Stimulated activated naive B cell treated with anti-CD40 and anti-IgM and Interleukin-4, amounts not matched to agents 10 μg/mL and 1 μg/mL and 100 μg/mL, for 72 hours (primary cell): ENCODE data around the gene UPK1A.

Experiments used
- ATAC-seq, 2 donors: fragments of 150-1000 bp; cut with Tn5 transposase; replicated peaks; 2 replicates each; pipeline ENCODE4 v1.10.0; 2021; ENCODE audit warnings: moderate library complexity in 1 of 2
- DNase-seq: peaks from one replicate; pipeline ENCODE4 v3.0.0; 2021
- H3K27ac Mint-ChIP-seq: one replicate; pipeline ENCODE4 v1.8.0; 2022; ENCODE audit warnings: mild to moderate bottlenecking, mixed read lengths
- H3K27me3 Mint-ChIP-seq, 2 donors: one replicate each; pipeline ENCODE4 v1.8.0; 2022; ENCODE audit warnings: mixed read lengths in 2 of 2
- H3K36me3 Mint-ChIP-seq, 2 donors: one replicate each; pipeline ENCODE4 v1.8.0; 2022; ENCODE audit warnings: mixed read lengths in 2 of 2, mild to moderate bottlenecking in 1 of 2
- H3K4me1 Mint-ChIP-seq, 2 donors: one replicate each; pipeline ENCODE4 v1.8.0; 2022; ENCODE audit warnings: mixed read lengths in 2 of 2, mild to moderate bottlenecking in 1 of 2
- H3K4me3 Mint-ChIP-seq, 2 donors: one replicate each; pipeline ENCODE4 v1.8.0; 2022; ENCODE audit warnings: mild to moderate bottlenecking in 2 of 2, mixed read lengths in 2 of 2, moderate library complexity in 1 of 2
- H3K9me3 Mint-ChIP-seq, 2 donors: one replicate each; pipeline ENCODE4 v1.8.0; 2022; ENCODE audit warnings: mixed read lengths in 2 of 2, mild to moderate bottlenecking in 1 of 2

Gene UPK1A

DNA sequence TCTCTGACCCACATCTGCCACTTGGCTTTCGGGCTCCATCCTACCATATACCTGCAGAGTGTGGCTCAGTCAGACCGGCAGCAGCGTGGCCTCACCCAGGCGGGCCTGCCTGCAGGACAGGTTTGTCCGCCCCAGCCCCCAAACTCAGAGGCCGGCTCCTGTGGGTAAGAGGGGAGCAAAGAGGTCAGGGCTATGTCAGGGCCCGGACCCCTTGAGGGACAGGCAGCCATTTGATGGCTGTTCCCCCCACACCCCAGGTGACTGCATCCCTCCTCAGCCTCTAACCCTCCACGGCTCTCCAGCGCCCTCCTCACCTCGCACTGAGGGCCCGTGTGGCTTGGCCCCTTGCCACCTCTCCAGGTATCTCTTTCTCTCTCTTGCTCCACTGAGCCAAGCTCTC lies 25.7 kb downstream of the UPK1A start:
- peaks cover 8 to 19% of the 10 kb centered on the region in 2 donors for H3K4me1 Mint-ChIP-seq
- no peak for DNase-seq
- no peak overlapping the region for H3K4me3 Mint-ChIP-seq
- no peaks in the 10 kb centered on the region for H3K27me3 Mint-ChIP-seq
- no peaks in the 10 kb centered on the region for H3K36me3 Mint-ChIP-seq
- H3K9me3 Mint-ChIP-seq: no peaks in the 10 kb centered on the region
- ATAC-seq: no peak
- H3K27ac Mint-ChIP-seq: no peak overlapping the region

DNA sequence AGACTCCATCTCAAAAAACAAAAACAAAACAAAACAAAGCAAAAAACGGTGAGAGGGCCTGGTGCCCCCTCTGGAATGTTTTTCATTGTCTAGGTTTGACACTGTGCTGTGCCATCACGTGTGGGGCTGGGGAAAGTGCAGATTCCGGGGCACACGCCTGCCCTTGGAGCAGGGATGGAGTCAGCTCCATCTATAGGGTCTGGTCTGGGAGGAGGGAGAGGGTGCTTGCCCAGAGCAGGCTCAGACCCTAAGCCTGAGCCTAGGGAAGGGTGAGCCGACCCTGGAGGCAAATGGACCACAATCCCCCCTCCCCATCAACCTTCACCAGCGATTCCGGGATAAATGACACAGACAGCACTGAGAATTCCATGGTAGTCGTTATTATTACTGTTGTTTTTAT lies 27.1 kb downstream of the UPK1A start:
- ATAC-seq (peak; percentile 4 to 5), DNase-seq (no peak)
- Mint-ChIP-seq H3K4me3 (no peak overlapping the region), H3K27me3 (no peaks in the 10 kb centered on the region), H3K4me1 (peaks cover 11 to 19% of the 10 kb centered on the region in 2 donors), H3K27ac (no peak overlapping the region), H3K36me3 (no peaks in the 10 kb centered on the region), H3K9me3 (no peaks in the 10 kb centered on the region)

DNA sequence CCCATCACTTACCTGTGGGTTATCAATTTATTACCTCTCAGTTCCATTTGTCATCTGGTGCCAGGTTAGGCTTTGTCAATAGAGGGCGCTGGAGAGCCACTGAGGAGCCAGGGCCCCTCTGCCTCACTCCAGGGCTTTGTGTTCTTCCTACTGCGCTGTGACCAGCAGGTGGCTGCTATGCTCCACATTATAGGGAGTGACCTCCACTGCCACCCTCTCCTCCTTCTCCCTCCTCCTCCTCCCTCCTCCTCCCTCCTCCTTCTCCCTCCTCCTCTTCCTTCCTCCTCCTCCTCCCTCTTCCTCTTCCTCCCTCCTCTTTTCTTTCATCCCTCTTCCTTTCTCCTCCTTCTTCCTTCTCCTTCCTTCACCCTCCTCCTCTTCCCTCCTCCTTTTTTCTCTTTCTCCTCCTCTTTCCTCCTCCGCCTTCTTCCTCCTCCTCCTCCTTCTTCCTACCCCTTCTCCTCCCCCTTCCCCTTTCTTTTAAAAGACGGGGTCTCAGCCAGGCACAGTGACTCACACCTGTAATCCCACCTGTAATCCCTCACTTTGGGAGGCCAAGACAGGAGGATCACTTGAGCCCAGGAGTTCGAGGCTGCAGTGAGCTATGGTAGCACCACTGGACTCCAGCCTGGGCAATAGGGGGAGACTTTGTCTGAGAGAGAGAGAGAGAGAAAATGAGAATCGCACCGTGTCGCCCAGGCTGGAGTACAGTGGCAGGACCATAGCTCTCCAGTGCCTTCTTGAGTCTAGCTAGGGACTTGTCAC lies 27.7 kb downstream of the UPK1A start:
- Mint-ChIP-seq H3K4me3 (no peak overlapping the region), H3K27ac (peak overlapping the region; percentile 67), H3K4me1 (peaks cover 11 to 19% of the 10 kb centered on the region in 2 donors), H3K27me3 (peaks cover 0 to 5% of the 10 kb centered on the region in 2 donors), H3K9me3 (no peaks in the 10 kb centered on the region), H3K36me3 (no peaks in the 10 kb centered on the region)
- ATAC-seq (peak; percentile 96 to 99), DNase-seq (peak; percentile 84)

DNA sequence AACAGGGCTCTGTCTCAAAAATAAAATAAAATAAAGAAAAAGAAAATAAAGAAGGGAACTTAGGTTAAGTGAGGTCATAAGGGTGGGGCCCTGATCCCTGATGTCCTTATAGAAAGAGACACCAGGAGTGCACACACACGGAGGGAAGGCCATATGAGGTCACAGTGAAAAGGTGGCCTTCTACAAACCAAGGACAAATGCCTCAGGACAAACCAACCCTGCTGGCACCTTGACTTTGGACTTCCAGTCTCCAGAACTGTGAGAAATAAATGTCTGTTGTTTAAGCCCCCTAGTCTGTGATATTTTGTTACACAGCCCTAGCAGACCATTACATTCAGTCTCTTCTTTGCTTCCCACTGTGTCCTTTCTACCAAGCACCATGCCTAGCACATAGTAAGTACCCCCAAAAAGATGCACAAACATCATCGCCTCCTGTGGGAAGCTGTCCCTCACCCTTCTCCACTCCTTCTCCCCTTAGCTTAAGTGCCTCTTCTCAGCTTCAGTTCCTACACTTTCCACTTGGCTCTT lies 29.6 kb downstream of the UPK1A start:
- H3K27me3 Mint-ChIP-seq: peaks cover 0 to 6% of the 10 kb centered on the region in 2 donors
- no peak overlapping the region for H3K4me3 Mint-ChIP-seq
- H3K4me1 Mint-ChIP-seq: peaks cover 13 to 19% of the 10 kb centered on the region in 2 donors
- no peaks in the 10 kb centered on the region for H3K9me3 Mint-ChIP-seq
- H3K27ac Mint-ChIP-seq: no peak overlapping the region
- no peaks in the 10 kb centered on the region for H3K36me3 Mint-ChIP-seq
- DNase-seq (no peak), ATAC-seq (no peak)

DNA sequence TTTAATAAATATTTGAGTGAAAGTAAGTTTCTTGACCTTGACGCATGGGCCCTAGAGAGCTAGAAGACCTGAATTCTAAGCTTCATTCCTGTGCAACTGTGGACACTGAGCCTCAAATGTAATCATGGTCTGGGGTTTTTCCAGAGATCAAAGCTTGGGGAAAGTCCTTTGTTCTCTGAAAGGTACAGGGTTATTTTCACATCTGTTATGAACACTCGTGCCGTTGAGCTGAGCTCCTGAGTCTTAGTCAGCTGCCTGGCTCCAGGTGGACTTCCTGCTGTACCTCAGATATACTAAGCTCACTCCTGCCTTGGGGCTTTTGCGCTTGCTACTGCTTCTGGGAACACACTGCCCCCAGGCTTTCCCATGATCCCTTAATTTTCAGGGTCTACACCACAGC lies 30.5 kb downstream of the UPK1A start:
- peaks cover 13 to 19% of the 10 kb centered on the region in 2 donors for H3K4me1 Mint-ChIP-seq
- no peaks in the 10 kb centered on the region for H3K9me3 Mint-ChIP-seq
- H3K4me3 Mint-ChIP-seq: no peak overlapping the region
- no peaks in the 10 kb centered on the region for H3K36me3 Mint-ChIP-seq
- no peak for DNase-seq
- peak overlapping the region; percentile 42 for H3K27ac Mint-ChIP-seq
- ATAC-seq: peak; percentile 45 to 72
- H3K27me3 Mint-ChIP-seq: peaks cover 0 to 6% of the 10 kb centered on the region in 2 donors

DNA sequence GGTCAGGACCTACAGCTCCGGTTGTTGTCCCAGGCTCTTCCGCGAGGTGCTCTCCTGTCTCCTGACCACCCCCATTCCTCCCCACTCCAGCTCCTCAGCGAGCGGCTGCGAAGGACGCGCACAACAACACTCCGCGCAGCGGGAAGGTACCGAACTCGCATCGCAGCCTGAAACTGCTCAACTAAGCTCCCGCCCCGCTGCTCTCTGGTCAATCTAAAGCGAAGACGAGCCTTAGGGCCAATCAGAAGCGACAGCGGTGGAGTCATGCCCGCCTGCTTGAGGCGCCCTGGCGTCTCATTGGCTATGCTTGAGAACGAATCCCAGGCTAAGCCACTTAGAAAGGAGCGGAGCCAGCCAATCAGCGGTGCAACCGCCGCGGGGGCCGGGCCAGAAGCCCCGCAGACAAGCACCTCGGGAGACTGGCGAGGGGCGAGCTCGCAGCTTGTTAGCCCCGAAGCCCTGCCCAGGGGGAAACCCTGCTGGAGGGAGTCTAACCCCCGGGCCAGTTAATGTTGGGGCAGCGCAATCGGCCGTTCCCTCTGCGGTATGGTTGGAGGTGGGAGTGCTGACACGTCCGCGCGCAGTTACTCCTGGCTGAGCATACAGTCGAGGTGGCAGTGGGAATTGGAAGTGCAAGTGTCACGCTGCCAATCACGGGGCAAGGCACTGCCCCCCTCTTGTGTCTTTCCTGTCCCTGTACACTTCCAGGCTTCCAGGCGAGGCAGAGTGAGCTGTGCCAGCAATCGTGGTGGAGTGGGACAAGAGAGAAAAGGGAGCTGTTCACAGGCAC lies 36.1 kb downstream of the UPK1A start:
- peak; percentile 99 to 100 for ATAC-seq
- Mint-ChIP-seq H3K4me1 (peaks cover 8 to 9% of the 10 kb centered on the region in 2 donors), H3K27ac (peak overlapping the region; percentile 95)

DNA sequence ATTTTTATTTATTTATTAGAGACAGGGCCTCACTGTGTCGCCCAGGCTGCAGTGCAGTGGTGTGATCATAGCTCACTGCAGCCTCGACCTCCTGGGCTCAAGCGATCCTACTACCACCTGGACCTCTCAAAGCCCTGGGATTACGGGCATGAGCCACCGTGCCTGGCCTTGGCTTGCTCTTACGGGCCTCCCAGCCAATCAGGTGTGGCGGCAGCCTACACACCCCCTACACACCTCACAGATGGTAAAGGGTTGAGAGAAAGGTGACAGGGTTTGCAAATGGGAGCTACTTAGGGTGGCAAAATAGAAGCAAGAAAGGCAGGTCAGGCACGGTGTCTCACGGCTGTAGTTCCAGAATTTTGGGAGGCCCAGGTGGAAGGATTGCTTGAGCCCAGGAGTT lies 37.0 kb downstream of the UPK1A start:
- Mint-ChIP-seq H3K27me3 (peaks cover 4 to 11% of the 10 kb centered on the region in 2 donors), H3K27ac (no peak overlapping the region), H3K4me1 (peaks cover 5 to 9% of the 10 kb centered on the region in 2 donors), H3K9me3 (peaks cover 0 to 3% of the 10 kb centered on the region in 2 donors), H3K36me3 (peaks cover 2 to 3% of the 10 kb centered on the region in 2 donors), H3K4me3 (no peak overlapping the region)
- ATAC-seq (no peak), DNase-seq (no peak)

More for the DNA sequence above, 36.1 kb downstream of the UPK1A start:
- peak; percentile 92 for DNase-seq
- Mint-ChIP-seq H3K9me3 (peaks cover 0 to 3% of the 10 kb centered on the region in 2 donors), H3K4me3 (peak overlapping the region; percentile 93 to 95), H3K36me3 (peaks cover 2 to 3% of the 10 kb centered on the region in 2 donors), H3K27me3 (peaks cover 4 to 11% of the 10 kb centered on the region in 2 donors)

DNA sequence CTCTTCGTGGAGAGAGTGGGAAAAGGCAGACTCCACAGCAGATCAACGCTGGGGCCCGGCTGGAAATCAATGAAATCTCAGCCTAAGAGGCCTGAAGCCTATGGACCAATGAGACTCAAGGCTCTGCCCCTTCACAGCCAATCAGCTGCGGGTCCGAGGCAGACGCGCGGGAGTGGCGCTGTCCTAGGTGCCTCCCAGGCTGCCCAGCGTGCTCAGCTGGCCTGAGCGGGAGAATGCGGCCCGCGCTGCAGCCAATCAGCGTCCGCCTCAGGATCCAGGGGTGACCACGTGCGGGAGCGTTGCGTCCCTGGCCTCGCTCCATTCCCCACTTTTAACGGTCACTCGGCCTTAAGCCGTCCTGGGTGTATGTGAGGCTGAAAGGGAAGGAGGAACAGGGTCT lies 37.9 kb downstream of the UPK1A start, which contains the start of gene ZBTB32:
ZBTB32 (plus strand) TSS at position 341 of the 400 bp plus-strand sequence. CDS start 10,069 bp downstream, outside the sequence.
- Mint-ChIP-seq H3K36me3 (peaks cover 2 to 3% of the 10 kb centered on the region in 2 donors), H3K4me1 (peaks cover 5 to 9% of the 10 kb centered on the region in 2 donors), H3K9me3 (peaks cover 0 to 3% of the 10 kb centered on the region in 2 donors), H3K27ac (no peak within 1 kb of the TSS), H3K4me3 (no peak within 1 kb of the TSS), H3K27me3 (peaks cover 4 to 5% of the 10 kb centered on the region in 2 donors)
- ATAC-seq (no peak), DNase-seq (no peak)

DNA sequence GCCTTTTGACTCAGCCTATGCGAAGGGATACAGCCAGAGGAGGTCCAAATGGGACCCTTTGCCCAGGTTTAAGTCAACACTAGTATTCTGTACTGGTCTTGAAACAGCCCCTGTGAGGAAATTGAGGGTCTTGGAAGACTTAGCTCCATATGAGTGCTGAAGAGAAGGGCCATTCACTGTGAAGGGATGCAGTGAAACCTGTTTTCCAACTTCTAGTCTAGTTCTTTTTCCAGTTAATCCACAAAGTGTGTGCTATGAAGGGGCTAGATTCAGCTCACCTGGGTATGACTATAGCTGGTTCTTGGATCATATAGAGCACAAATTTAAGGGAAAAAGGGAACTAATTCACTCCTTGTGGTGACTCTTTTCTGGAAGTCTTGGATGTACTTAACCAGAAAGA lies 42.1 kb downstream of the UPK1A start:
- peaks cover 2 to 4% of the 10 kb centered on the region in 2 donors for H3K9me3 Mint-ChIP-seq
- DNase-seq: no peak

DNA sequence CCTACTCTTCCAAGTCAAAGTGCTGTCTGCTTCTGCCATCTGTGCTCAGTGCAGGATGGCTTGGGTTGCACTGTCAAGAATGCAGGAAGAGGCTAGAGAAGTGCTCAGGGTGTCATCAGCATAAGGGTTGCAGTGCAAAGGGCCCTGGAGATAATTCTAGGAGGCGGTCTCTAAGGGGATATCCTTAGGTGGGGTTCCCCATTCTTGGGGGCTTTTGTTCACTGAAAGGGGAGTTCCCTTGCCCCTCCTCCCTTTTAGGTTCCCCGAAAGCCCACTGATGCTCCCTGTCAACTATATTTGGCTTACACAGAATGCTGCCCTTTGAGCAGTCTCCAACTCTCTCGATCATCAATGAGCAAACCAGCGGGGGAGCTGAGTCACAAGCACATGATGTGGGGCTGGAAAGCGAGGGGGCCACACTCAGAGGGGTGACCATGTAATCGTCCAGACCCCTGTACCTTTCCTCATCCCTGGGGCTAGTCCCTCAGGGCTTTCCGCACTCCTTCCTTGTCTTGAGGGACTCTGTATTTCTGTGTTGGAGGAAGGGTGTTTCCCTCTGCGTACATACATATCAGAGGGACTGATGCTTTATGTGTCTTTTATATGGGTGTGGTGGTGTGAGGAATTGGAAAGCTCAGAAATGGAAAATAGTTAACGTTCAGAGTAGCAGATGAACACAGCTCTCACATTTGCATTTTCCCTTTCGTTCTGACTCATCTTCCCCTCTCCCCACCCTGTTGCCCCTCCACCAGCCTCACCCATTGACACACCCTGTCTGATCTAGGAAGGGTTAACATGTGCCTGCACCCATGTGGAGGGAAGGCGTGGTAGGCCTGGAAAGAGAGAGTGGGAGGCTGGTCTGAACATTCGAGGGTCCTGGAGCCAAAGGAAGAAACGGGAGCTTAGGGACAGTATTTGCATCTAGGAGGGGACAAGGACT lies 44.7 kb downstream of the UPK1A start:
- ATAC-seq: peak; percentile 62 to 71
- Mint-ChIP-seq H3K27ac (peak overlapping the region; percentile 99), H3K4me3 (peak overlapping the region; percentile 62 to 81), H3K9me3 (peaks cover 2 to 4% of the 10 kb centered on the region in 2 donors), H3K27me3 (no peaks in the 10 kb centered on the region), H3K36me3 (peaks cover 12 to 31% of the 10 kb centered on the region in 2 donors), H3K4me1 (peaks cover 46 to 61% of the 10 kb centered on the region in 2 donors)
- DNase-seq: peak; percentile 76

More for the DNA sequence above, 42.1 kb downstream of the UPK1A start:
- Mint-ChIP-seq H3K4me1 (peaks cover 24 to 34% of the 10 kb centered on the region in 2 donors), H3K4me3 (no peak overlapping the region), H3K36me3 (peaks cover 6 to 11% of the 10 kb centered on the region in 2 donors), H3K27ac (no peak overlapping the region), H3K27me3 (no peaks in the 10 kb centered on the region)
- no peak for ATAC-seq

DNA sequence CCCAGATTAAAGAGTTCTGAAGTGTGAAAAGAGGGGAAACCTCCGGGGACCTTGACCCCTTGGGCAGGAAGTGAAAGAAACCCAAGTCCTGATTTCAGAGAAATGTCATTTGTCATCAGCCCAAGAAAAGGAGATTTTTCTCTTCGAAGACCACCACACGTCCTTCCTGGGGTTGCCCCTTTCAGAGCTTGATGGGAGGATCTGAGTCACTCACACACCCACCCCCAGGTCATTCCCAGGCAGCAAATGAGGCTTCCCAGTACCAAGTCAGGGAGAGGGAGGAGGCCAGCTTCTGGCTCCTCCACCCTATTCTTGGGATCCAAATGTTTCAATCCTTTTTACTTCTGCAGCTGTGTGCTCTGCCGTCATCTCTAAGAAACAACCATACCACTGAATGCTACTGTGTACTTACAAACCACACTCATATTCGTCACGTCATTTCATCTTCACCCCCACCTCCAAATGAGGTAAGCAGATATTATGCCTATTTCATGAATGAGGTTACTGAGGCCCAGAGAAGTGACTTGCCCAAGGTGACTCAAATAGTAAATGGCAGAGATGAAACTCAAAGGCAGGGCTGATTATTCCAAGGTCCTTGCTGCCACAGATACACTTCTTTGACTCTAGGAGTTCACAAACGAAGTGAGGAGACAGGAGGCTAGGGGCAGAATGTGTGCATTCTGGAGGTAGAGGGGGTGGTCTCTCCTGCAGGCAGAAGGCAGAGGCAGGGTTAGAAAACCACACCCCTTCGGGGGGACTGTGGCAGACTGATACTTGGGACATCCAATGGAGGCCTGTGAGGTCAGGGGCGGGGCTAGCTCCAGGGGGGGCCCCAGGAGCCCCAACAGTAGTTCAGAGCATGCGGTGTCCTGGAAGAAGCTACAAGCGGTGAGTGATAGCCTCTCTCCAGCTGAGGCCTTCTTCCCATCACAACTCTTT lies 46.5 kb downstream of the UPK1A start:
- Mint-ChIP-seq H3K4me1 (peaks cover 51 to 69% of the 10 kb centered on the region in 2 donors), H3K36me3 (peaks cover 14 to 38% of the 10 kb centered on the region in 2 donors), H3K27me3 (no peaks in the 10 kb centered on the region), H3K27ac (peak overlapping the region; percentile 99), H3K4me3 (peak overlapping the region; percentile 88 to 97), H3K9me3 (peaks cover 2 to 4% of the 10 kb centered on the region in 2 donors)
- DNase-seq: peak; percentile 44
- peak; percentile 19 to 22 for ATAC-seq

DNA sequence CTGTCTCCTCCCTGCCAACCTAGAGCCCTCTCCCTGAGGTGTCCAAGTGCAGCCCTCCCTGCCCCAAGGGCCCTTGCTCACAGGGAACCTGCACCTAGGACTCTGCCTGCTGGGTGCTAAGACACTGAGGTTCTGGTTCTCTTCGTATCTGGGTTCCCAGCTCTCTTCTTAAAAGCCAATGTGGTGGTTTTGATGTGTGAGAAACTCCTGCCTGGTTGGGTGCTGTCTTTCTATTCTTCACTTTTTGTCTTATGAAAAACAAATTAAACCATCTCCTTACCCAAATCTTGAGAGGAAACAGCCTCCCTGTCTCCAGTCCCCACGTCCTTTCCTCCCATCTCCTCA lies 47.2 kb downstream of the UPK1A start:
- Mint-ChIP-seq H3K9me3 (peaks cover 2 to 4% of the 10 kb centered on the region in 2 donors), H3K27me3 (no peaks in the 10 kb centered on the region), H3K36me3 (peaks cover 14 to 38% of the 10 kb centered on the region in 2 donors), H3K27ac (peak overlapping the region; percentile 99), H3K4me3 (peak overlapping the region; percentile 88 to 97), H3K4me1 (peaks cover 51 to 69% of the 10 kb centered on the region in 2 donors)
- DNase-seq (no peak), ATAC-seq (no peak)
